GM18861 (cell line): ENCODE results near the gene THOP1.

Source experiments
- ATAC-seq: cut with Tn5 transposase; IDR thresholded peaks from one replicate; pipeline ENCODE4 v1.9.1; 2021; ENCODE audit not compliant: unreplicated experiment

The THOP1 gene

GRCh38 chr19:2785244-2785997 lies at the start of gene THOP1:
Gene THOP1 (plus strand): TSS chr19:2785503. CDS start chr19:2785663, 160 bp downstream.
- ATAC-seq, result peak; percentile 53

GRCh38 chr19:2736550-2737190 lies 48.6 kb upstream of the THOP1 start:
- ATAC-seq, result no peak

- ATAC-seq, result peak; percentile 90
These were observed 45.5 kb upstream of the THOP1 start, which contains the start of gene SLC39A3 for GRCh38 chr19:2739602-2740313. Gene SLC39A3 (minus strand): TSS chr19:2740017. CDS start chr19:2737257, 2,760 bp downstream.

GRCh38 chr19:2740314-2740656 lies 45.0 kb upstream of the THOP1 start:
- ATAC-seq, result no peak

- ATAC-seq, result no peak
These were observed 42.2 kb upstream of the THOP1 start for GRCh38 chr19:2743099-2743498.

GRCh38 chr19:2744113-2744512 lies 41.2 kb upstream of the THOP1 start:
- no peak for ATAC-seq

- ATAC-seq, result no peak
These were observed 38.0 kb upstream of the THOP1 start for GRCh38 chr19:2747349-2747748.

GRCh38 chr19:2750808-2751437 lies 34.4 kb upstream of the THOP1 start:
- ATAC-seq, result no peak

GRCh38 chr19:2751438-2751830 lies 33.9 kb upstream of the THOP1 start:
- no peak for ATAC-seq

- no peak for ATAC-seq
These were observed 30.4 kb upstream of the THOP1 start for GRCh38 chr19:2754659-2755447.

GRCh38 chr19:2755448-2755705 lies 29.9 kb upstream of the THOP1 start:
- no peak for ATAC-seq

GRCh38 chr19:2755811-2756210 lies 29.5 kb upstream of the THOP1 start:
- ATAC-seq, result no peak

- ATAC-seq, result no peak
These were observed 28.8 kb upstream of the THOP1 start for GRCh38 chr19:2756477-2756876.

GRCh38 chr19:2756921-2757881 lies 28.1 kb upstream of the THOP1 start:
- ATAC-seq, result no peak

GRCh38 chr19:2758601-2759313 lies 26.5 kb upstream of the THOP1 start:
- ATAC-seq, result no peak

GRCh38 chr19:2759362-2759761 lies 25.9 kb upstream of the THOP1 start:
- no peak for ATAC-seq

- ATAC-seq, result no peak
These were observed 25.3 kb upstream of the THOP1 start for GRCh38 chr19:2759965-2760364.

GRCh38 chr19:2761309-2761677 lies 24.0 kb upstream of the THOP1 start:
- no peak for ATAC-seq
